ENCODE measurements around the gene PDZD4.

The PDZD4 gene

GRCh38 chrX:153812220-153812619 is 18.1 kb downstream of the PDZD4 start:
- DNase-seq (ENCODE audit: low read depth), result no peak

GRCh38 chrX:153807976-153808375 is 22.4 kb downstream of the PDZD4 start:
- no peak for DNase-seq (ENCODE audit: low read depth)

DNA sequence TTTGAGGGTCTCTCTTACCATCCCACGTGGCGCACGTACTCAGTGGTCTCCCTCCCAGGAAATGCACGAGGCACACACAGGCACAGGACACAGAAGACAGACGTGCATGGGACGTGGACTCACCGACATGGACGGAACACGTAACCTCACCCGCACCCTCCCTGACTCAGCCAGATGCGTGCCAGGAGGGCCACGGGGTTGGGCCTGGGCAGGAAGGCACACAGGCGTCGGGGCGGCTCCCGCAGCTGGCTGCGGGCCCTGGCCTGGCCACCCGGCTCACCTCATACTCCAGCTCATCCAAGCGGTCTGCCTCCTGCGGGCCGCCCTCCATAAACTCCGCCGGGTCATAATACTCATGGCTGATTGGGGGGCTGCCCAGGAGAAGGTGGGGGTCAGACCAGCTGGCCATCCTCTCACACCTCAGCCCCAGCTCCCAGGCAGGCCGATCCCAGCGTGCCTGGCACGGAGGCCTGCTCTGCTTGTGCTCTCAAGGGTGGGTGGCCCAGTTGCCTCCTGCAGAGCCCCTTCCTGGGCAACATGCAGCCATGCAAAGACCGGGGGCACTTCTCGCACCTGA is 23.3 kb downstream of the PDZD4 start:
- DNase-seq (ENCODE audit: low read depth), result no peak

GRCh38 chrX:153805436-153805835 is 24.9 kb downstream of the PDZD4 start:
- no peak for DNase-seq (ENCODE audit: low read depth)

DNA sequence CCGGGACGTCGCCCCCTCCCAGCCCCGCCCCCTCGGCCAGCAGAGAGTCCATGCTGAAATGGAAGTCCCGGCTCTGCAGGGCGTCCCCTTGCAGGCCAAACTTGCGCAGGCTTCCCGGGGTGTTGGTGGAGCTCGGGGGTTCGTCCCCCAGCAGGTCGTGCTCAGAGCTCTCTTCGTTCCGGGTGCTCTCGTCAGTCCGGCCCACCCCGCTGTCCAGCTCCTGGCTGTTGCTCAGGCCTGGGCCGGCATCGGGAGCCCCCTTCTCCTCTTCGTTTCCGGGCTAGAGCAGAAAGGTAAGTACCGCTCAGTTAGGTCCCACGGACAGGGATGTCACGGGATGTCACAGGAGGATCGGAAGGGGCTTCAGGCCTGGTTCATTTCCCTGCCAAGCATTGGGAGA is 25.7 kb downstream of the PDZD4 start:
- DNase-seq (ENCODE audit: low read depth), result no peak

GRCh38 chrX:153804100-153804595 is 26.2 kb downstream of the PDZD4 start:
- no peak for DNase-seq (ENCODE audit: low read depth)

DNA sequence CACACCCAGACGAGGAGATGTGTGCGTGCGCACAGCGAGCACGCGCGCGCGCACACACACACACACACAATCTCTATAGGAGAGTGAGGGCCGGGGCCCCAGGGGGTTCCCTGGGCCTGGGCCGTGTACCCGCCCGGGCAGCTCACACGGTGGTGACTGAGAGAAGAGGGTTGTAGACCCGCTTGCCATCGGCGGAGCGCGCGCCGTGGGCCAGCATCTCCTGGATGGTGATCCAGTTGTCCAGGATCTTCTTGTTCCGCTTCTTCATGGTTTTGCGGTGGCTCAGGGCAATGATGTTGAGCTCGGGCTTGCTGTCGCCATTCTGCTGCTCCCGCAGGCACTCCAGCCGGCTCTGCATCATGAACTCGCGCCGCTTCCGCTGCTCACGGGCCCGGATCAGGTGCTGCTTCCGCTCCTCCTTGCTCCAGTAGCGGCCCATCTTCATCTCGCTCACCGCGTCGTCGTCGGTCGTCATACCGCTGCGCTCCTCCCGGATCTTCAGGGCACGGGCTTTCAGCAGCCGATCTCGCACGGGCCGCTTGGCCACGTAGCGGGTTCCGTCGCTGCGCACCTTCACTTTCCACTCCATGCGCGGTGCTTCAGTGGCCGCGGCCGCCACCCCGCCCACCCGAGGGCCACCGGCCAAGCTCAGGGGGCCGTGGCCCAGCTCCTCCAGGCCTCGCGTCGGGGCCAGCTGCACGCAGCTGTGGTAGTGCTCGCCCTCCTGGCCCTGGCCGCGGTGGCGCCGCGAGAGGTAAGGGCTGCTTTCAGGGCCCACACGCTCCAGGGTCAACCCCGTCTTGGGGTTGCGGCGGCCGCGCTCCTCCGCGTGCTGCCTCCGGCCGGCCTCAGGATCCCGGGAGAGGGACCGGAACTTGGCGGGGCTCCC is 26.9 kb downstream of the PDZD4 start:
- no peak for DNase-seq (ENCODE audit: low read depth)

DNA sequence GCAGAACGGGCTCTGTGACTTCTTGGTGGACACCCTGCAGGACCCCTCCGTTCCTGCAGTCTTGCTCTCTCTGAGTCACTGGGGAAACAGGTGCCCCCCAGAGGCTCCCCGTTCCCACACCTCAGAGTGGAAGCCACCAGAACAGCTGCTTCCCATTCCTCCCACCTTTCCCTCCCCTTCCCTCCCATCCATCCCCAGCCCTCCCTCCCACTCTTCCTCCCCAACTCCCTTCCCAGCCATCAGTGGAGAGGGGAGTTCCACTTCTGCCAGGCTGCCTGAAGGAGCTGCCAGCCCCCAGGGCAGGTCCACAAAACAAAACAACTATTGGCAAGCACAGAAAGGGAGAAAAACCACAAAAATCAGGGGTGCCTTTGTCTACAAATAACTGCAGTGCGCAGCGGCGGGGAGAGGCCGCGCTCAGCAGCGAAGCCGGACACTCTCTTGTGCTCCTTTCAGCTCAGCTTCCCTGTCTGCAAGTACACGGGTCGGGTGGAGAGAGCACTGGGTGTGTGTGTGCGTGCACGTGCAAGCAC is 27.8 kb downstream of the PDZD4 start:
- no peak for DNase-seq (ENCODE audit: low read depth)

GRCh38 chrX:153801669-153802068 is 28.7 kb downstream of the PDZD4 start:
- no peak for DNase-seq (ENCODE audit: low read depth)

GRCh38 chrX:153800746-153801145 is 29.6 kb downstream of the PDZD4 start:
- DNase-seq (ENCODE audit: low read depth), result no peak

- DNase-seq (ENCODE audit: low read depth), result no peak
These were observed 30.1 kb downstream of the PDZD4 start for GRCh38 chrX:153800177-153800722.

DNA sequence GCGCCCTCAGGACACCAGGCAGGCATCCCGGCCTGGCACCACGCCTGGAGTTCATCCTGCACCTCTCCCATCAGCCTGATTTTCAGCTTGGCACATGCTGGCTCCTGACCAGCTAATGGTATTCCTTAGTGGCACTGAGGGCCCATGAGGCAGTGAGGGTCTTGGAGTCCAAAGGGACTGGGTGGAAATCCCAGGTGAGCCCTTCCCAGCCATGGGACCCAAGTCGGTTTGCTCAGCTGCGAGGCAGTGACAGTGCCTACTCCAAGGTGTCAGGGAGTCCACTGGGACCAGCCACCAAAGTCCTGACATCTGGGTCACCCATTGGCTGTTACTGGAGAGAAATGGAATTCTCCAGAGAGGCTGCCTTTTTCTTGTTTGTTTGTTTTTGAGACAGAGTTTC is 31.0 kb downstream of the PDZD4 start:
- no peak for DNase-seq (ENCODE audit: low read depth)

GRCh38 chrX:153797415-153798015 is 32.8 kb downstream of the PDZD4 start:
- DNase-seq (ENCODE audit: low read depth), result no peak

DNA sequence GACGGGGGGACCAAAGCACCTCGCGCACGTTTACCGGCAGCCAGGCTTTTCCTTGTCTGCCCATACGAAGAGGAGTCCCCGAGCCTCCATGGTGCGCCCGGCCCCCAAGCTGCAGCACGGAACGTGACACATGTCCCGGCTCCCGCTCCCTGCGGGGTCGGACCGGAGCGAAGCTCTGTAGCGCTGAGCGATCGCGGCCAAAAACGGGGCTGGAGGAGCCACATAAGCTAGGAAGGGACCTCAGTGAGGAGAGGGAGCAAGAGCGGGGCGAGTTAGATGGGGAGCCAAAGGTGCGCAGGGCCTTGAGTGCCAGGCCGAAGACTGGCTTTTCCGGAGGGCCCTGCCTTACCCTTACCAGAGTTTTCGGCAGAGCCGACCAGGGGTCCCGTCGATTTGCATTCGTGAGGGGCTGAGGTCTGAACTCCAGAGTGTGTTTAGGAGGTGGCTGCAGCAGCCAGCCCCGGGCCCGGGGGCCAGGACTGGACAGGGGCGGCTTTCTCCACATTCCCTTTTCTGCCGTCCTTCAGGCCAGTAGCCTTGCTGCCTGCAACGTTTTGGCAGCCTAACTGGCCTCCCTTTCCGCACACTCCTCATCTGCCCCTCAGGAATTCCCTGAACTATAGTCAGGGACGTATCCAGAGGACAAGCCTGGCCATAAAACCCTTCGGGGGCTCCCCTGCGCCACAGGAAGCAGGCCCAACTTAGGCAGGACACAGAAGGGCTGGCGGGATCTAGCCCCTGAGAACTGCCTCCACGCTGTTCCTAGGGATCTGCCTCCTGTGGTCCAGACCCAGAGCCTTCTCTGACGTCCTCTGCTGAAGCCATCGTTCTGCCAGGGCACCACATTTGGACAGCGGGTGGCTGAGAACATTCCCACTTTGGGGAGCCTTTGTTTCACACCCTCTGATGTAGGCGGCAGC is 35.2 kb downstream of the PDZD4 start:
- no peak for DNase-seq (ENCODE audit: low read depth)

- DNase-seq (ENCODE audit: low read depth), result peak; percentile 90
These were observed 36.1 kb downstream of the PDZD4 start, which contains the start of the genes IDH3G and SSR4 for GRCh38 chrX:153794018-153794896. IDH3G (minus strand) TSS chrX:153794375; CDS start chrX:153794326, 49 bp downstream. SSR4 (plus strand) TSS chrX:153794668; CDS start chrX:153794688, 20 bp downstream.

DNA sequence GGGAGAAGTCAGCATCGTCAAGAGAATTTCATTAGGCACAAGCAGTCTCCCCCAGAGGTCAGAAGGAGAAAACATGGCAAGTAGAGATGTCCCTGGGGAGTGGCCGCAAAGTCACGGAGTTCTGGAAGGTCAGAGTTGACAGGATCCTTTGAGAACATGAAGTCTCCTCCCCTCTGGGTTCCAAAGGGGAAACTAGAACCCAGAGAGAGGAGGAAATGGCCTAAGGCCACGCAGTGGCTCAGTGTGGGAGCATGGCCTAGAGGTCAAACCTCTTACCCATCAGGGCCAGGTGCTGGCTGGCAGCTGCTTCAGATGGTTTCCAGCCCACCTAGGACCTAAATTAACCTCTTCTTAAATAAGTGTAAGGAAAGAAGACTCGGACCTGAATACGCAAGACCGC is 37.1 kb downstream of the PDZD4 start:
- peak; percentile 3 for DNase-seq (ENCODE audit: low read depth)

DNA sequence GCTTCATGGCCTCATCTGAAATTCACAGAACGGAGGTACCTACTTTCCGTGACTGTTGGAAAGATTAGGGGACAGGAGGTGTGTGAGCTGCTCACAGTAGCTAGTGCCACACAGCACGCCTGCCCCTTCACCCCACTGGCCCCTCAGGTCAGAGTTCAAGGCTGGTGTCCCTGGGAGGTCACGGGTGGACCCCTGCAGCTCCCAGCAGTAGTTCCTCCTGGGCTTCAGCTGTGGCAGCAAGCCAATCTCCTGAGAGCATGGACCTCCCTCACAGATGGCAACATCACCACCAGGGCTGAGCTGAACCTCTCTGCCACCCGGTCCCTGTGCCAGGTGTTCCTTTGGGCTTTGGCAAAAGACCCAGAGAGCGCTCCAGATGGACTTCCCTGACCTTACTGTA is 38.0 kb downstream of the PDZD4 start:
- DNase-seq (ENCODE audit: low read depth), result no peak

DNA sequence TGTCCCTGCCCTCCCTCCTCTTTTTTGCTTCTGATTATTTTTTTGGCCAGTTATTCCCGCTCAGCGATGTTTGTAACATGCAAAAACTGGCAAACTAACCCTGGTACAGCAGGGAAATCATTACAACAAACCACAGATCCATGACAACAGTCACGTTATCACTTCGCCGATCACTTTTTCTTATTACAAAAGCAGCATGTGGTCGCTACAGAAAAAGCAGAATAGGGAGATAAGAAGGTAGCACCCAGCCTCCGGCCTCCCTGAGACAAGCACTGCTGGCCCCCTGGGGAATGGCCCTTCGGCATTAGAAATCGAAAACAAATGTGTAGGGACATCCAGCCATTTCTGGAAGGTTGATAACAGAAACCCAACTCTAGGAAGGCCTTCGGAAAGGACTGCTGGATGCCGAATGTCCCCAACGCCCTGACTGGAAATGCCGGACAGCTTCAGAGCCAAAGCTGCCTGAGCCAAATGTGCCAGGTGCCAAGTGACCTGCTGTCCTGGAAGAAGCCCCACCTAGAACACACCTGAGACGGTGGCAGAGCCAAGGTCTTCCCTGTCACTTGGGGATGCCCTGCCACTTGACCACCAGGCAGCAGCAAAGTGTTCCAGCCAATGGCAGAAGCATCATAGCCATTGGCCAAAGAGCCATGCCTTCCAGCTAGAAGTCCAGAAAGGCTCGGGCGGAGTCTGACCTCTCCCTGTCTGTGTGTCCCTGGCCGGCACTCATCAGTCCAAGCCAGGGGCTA is 39.1 kb downstream of the PDZD4 start:
- no peak for DNase-seq (ENCODE audit: low read depth)

DNA sequence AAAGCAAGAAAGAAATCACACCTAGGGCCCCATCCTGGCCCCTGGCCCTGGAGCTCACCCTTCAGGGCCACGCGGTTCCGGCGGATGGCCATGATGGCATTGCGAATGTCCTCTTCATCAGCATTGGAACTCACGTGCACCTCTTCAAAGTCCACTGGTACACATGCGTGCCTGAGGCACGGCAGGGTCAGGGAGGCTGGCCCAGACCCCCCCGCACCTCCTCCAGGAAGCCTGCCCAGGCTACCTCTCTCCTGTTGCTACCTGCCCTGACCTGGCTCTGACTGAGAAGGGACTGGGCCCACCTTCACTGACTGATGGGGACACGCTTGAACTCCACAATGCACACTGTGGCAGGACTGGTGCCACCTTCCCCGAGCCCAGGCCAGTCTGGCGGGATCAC is 40.7 kb downstream of the PDZD4 start:
- no peak for DNase-seq (ENCODE audit: low read depth)

All from amniotic epithelial cell (primary cell).